HEK293T (cell line): Measurements from ENCODE around the gene ZNF578.

ENCODE experiments used
- BHLHE40 ChIP-seq: fragments of 450-650 bp; IDR thresholded peaks from 2 replicates; pipeline ENCODE4 v1.6.1; 2016; ENCODE audit warnings: mild to moderate bottlenecking, moderate library complexity, borderline replicate concordance
- FOXK2 ChIP-seq: fragments of 450-650 bp; IDR thresholded peaks from 2 replicates; pipeline ENCODE4 v1.6.1; 2016; ENCODE audit warnings: mild to moderate bottlenecking
- FOXM1 ChIP-seq: fragments of 450-650 bp; IDR thresholded peaks from 2 replicates; pipeline ENCODE4 v1.6.1; 2017; ENCODE audit warnings: mild to moderate bottlenecking, borderline replicate concordance
- HDGF ChIP-seq: fragments of 450-650 bp; IDR thresholded peaks from 2 replicates; pipeline ENCODE4 v1.6.1; 2017; ENCODE audit warnings: antibody characterized with exemption, borderline replicate concordance
- SP1 ChIP-seq: fragments of 450-650 bp; IDR thresholded peaks from 2 replicates; pipeline ENCODE4 v1.6.1; 2017
- TARDBP ChIP-seq: fragments of 450-650 bp; IDR thresholded peaks from 2 replicates; pipeline ENCODE4 v1.6.1; 2016
- ZNF384 ChIP-seq: fragments of 450-650 bp; IDR thresholded peaks from 2 replicates; pipeline ENCODE4 v1.6.1; 2016

DNA sequence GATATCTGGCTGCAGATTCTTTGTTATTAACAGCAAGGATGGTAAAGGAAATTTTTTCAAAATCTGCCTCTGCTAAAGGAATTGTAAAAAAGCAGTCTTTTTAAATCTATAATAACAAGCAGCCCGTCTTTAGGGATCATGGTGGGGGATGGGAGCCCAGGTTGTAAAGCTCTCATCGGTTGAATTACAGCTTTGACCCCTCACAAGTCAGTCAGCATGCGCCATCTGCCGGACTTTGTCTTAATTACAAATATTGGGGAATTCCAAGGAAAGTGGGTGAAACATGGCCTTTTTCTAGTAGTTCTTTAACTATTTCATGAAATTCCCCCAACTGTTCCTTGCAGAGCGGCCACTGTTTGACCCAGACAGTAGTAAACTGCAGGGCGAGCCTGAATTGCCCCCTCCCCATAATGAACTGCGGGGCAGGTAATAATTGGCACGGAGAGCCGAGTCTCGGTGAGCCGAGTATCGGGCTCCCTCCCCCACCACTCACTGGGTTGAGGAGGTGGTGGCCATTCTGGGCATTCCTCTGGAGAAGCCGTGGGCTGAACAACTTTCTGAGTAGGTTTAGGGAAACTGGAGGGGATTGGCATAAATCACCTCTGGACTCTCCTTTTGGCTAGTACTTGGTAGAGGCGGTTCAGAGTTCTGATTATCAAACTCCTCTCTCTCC is 11.6 kb downstream of the ZNF578 start:
- TF ChIP-seq FOXM1, result no peak
- TF ChIP-seq BHLHE40, result no peak
- TF ChIP-seq FOXK2, result no peak
- TF ChIP-seq SP1, result no peak
- no peak for TF ChIP-seq TARDBP
- no peak for TF ChIP-seq ZNF384
- TF ChIP-seq HDGF, result no peak
